MCF 10A (cell line): ENCODE data around the gene SCAMP2. TPM values are rescaled to one million over a fixed set of nuclear protein-coding genes. Genes with fewer than 3 reads are reported as not detected.
A peak's percentile ranks its signal among the peaks of the same experiment; 100 is the strongest.
"Not testable (repeated sequence)": the region's sequence is repeated elsewhere in the genome, so short reads cannot be mapped to it uniquely, and the experiment has no call there.

Source experiments
- BruUV-seq: library from RNA; stranded (reverse); fragments of 400-500 nt; replicated peaks from 2 replicates; lab custom pipeline; 2021; lab: Mats Ljungman, UMichigan
- CTCF ChIA-PET: fragments of 300-600 bp; sonication (Branson Sonifier 250); formaldehyde crosslinking; extraction: SDS; loops from one replicate; lab custom pipeline; 2021; ENCODE audit warnings: antibody characterized with exemption, inconsistent platforms; lab: Yijun Ruan, JAX
- POLR2A ChIA-PET: fragments of 300-600, 350-650 bp; sonication (Branson Sonifier 250); formaldehyde crosslinking; extraction: SDS; loops from one replicate; lab custom pipeline; 2020; ENCODE audit warnings: antibody characterized with exemption, inconsistent platforms; lab: Yijun Ruan, JAX
- DNase-seq: peaks from one replicate; pipeline ENCODE4 v3.0.0-alpha.2; 2018; ENCODE audit not compliant: unreplicated experiment
- H3K27ac Mint-ChIP-seq: one replicate; pipeline ENCODE4 v1.8.0; 2022; ENCODE audit warnings: mild to moderate bottlenecking, low read depth, mixed read lengths; ENCODE audit not compliant: unreplicated experiment
- H3K27me3 Mint-ChIP-seq: one replicate; pipeline ENCODE4 v1.8.0; 2022; ENCODE audit warnings: mixed read lengths; ENCODE audit not compliant: insufficient read depth, unreplicated experiment
- H3K36me3 Mint-ChIP-seq: one replicate; pipeline ENCODE4 v1.8.0; 2022; ENCODE audit warnings: mild to moderate bottlenecking, moderate library complexity, mixed read lengths; ENCODE audit not compliant: insufficient read depth, unreplicated experiment
- H3K4me1 Mint-ChIP-seq: one replicate; pipeline ENCODE4 v1.8.0; 2022; ENCODE audit warnings: mixed read lengths; ENCODE audit not compliant: insufficient read depth, unreplicated experiment
- H3K4me3 Mint-ChIP-seq: one replicate; pipeline ENCODE4 v1.8.0; 2022; ENCODE audit warnings: mild to moderate bottlenecking, moderate library complexity, mixed read lengths; ENCODE audit not compliant: unreplicated experiment
- H3K9me3 Mint-ChIP-seq: one replicate; pipeline ENCODE4 v1.8.0; 2022; ENCODE audit warnings: mixed read lengths; ENCODE audit not compliant: unreplicated experiment
- CTCF ChIP-seq: fragments of 200-600 bp; IDR thresholded peaks from one replicate; pipeline ENCODE4 v1.8.0; 2022; ENCODE audit warnings: antibody characterized with exemption, mild to moderate bottlenecking; ENCODE audit not compliant: unreplicated experiment
- intact Hi-C: fragments of 100-400 bp; cut with micrococcal nuclease; formaldehyde crosslinking; loops from 2 replicates; pipeline ENCODE4 v1.14.1; 2022
- total RNA-seq: library from RNA; stranded (reverse); gene quantifications from 2 replicates; pipeline ENCODE4 v1.2.3, GENCODE V29; 2022

Gene SCAMP2
- total RNA-seq, 1 experiment from 2014 or later, result 64.4 TPM

DNA sequence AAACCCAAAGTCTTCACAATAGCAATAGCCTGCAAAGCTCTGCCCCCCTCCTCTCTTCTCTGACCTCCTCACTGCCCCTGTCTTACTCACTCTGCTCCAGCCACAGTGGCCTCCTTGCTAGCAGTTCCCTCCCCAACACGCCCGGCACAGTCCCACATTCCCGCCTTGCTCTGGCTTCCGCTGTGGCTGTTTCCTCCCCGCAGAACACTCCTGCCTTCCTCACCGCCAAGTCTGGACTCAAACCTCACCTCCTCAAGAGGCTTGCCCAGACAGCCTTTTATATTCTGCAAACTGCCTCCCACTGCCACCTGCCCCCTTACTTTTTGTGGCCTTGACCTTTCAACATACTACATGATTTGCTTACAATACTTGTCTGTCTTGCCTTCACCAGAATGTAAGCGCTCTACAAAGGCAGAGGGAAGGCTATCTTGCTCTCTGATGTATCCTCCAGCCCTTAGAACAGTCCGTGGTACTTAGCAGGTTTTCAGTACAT is 16.3 kb upstream of the SCAMP2 start:
- no peak for TF ChIP-seq CTCF
- H3K4me3 Mint-ChIP-seq, result peak overlapping the region; percentile 79
- peak overlapping the region; percentile 11 for H3K27ac Mint-ChIP-seq
- no peaks in the 10 kb centered on the region for H3K27me3 Mint-ChIP-seq
- intact Hi-C loops, result no loop called here
- BruUV-seq, result no TSS peak
- no peaks in the 10 kb centered on the region for H3K9me3 Mint-ChIP-seq
- no peak for DNase-seq
- H3K4me1 Mint-ChIP-seq, result peaks cover 30% of the 10 kb centered on the region
- POLR2A ChIA-PET, result interaction anchor here (0.7 to 3.3 kb wide), 7 partner anchors 9 to 566 kb away, joined by 3 to 16 read pairs (median 4); partner anchors contain the start of gene FAM219B
- CTCF ChIA-PET, result interaction anchor here (0.8 to 5.0 kb wide), 2 partner anchors 12 to 28 kb away, joined by 4 to 38 read pairs; no protein-coding TSS in a partner anchor
- H3K36me3 Mint-ChIP-seq, result peaks cover 24% of the 10 kb centered on the region

DNA sequence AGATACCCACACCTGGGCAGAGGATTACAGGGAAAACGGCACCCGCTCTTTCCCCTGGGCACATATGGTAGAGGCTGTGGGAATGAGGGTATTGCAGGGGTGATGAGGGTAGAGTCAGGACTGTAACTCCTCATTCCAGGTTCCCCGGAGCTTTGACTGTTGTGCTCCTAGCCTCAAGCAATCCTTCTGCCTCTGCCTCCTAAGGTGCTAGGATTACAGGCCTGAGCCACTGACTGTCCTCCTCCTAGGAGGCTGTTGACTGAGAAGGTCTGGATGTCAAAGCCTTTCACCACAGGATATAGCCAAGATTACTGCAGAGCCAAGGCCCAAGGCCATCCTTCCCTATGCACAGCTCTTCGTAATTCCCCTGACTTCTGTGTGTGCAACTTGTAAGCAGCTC is 15.6 kb upstream of the SCAMP2 start:
- DNase-seq, result no peak
- Mint-ChIP-seq H3K4me3 (no peak overlapping the region), H3K27ac (no peak overlapping the region), H3K9me3 (no peaks in the 10 kb centered on the region), H3K27me3 (no peaks in the 10 kb centered on the region), H3K36me3 (peaks cover 20% of the 10 kb centered on the region), H3K4me1 (peaks cover 30% of the 10 kb centered on the region)
- intact Hi-C loops, result no loop called here
- ChIA-PET POLR2A (interaction anchor here (2.6 to 3.3 kb wide), 2 partner anchors 18 kb away, joined by 16 read pairs; partner anchors contain the start of gene FAM219B), CTCF (interaction anchor here (0.6 to 5.0 kb wide), 3 partner anchors 12 to 88 kb away, joined by 3 to 38 read pairs (median 4); no protein-coding TSS in a partner anchor)
- BruUV-seq, result no TSS peak
- TF ChIP-seq CTCF, result no peak

- intact Hi-C loops, H3K27me3 Mint-ChIP-seq, BruUV-seq, H3K9me3 Mint-ChIP-seq, DNase-seq, H3K27ac Mint-ChIP-seq, H3K4me3 Mint-ChIP-seq: not testable (repeated sequence)
- Mint-ChIP-seq H3K36me3 (peaks cover 10% of the 10 kb centered on the region), H3K4me1 (peaks cover 21% of the 10 kb centered on the region)
- POLR2A ChIA-PET, result interaction anchor here (0.6 kb wide), 1 partner anchor 20 kb away, joined by 3 read pairs; no protein-coding TSS in a partner anchor
- CTCF ChIA-PET, result interaction anchor here (0.6 to 5.0 kb wide), 5 partner anchors 9 to 508 kb away, joined by 3 to 38 read pairs (median 4); no protein-coding TSS in a partner anchor
Observed at GRCh38 chr15:74887537-74888193, 14.5 kb upstream of the SCAMP2 start.

DNA sequence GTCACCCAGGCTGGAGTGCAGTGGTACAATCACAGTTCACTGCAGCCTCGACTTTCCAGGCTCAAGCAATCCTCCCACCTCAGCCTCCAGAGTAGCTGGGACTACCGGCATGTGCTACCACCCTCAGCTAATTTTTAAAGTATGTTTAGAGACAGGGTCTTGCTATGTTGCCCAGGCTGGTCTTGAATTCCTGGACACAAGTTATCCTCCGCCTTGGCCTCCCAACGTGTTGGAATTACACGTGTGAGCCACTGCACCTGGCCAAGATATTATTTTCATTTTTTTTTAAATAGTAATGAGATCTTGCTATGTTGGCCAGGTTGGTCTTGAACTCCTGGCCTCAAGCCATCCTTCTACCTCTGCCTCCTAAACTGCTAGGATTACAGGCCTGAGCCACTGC is 12.3 kb upstream of the SCAMP2 start:
- no TSS peak for BruUV-seq
- CTCF ChIA-PET, result interaction anchor here (3.0 to 3.1 kb wide), 2 partner anchors 16 to 113 kb away, joined by 8 to 13 read pairs; no protein-coding TSS in a partner anchor
- H3K27me3 Mint-ChIP-seq, result no peaks in the 10 kb centered on the region
- no peak for DNase-seq
- H3K27ac Mint-ChIP-seq, result no peak overlapping the region
- TF ChIP-seq CTCF, result no peak
- POLR2A ChIA-PET, result interaction anchor here (1.3 kb wide), 1 partner anchor 29 kb away, joined by 5 read pairs; no protein-coding TSS in a partner anchor
- H3K9me3 Mint-ChIP-seq, result no peaks in the 10 kb centered on the region
- H3K36me3 Mint-ChIP-seq, result peaks cover 7% of the 10 kb centered on the region
- H3K4me1 Mint-ChIP-seq, result peaks cover 17% of the 10 kb centered on the region
- intact Hi-C loops, result no loop called here
- H3K4me3 Mint-ChIP-seq, result no peak overlapping the region
